Stimulated activated CD8-positive, alpha-beta memory T cell treated with anti-CD3 and anti-CD28 coated beads, Interleukin-7, amount 100 ng/mL, for 4 hours (primary cell): ENCODE results near the gene STXBP5L.
"Not testable (repeated sequence)": the region's sequence is repeated elsewhere in the genome, so short reads cannot be mapped to it uniquely, and the experiment has no call there.

Source experiments
- DNase-seq, 2 donors: peaks; one replicate each; pipeline ENCODE4 v3.0.0-alpha.2; 2020; ENCODE audit warnings: low read depth in 2 of 2

Gene STXBP5L

DNA sequence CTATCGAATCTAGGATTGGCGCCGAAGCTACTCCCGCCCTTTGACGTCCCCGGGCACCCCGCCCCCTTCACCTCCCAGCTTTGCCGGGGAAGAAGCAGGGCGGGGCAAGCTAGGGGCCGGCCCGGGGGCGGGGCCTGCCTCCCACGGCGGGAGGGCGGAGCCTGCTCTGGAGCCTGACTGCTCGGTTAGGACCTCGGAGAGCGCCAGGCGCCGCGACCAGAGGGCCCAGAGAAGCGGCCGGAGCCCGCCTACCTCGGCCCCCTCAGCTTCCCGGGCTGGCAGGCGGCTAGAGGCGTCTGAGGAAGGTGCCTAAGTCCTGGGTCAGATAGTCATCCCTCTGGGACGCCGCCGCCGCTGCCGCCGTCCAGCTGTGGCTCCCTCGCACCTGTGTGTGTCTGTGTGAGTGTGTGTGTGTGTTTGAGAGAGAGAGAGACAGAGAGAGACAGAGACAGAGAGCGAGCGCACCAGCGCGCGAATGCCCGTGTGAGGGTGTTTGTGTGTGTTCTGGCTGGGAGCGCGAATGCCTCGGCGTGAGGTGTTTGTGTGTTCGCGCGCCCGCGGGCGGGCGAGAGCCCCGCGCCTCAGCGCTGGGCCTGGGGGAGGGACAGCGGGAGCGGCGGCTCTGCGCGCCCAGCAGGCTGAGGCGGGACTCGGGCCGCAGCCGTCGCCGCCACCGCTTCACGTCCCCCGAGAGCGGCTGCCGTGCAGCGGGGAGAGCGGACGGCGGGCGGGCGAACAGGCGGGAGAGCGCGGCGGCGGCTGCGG is at the start of gene STXBP5L:
Gene STXBP5L, plus strand, starts transcription at position 176 of the 765 bp plus-strand sequence. CDS start 1,374 bp downstream, outside the sequence.
- DNase-seq, result peak in 1 of 2 donors; percentile 2

DNA sequence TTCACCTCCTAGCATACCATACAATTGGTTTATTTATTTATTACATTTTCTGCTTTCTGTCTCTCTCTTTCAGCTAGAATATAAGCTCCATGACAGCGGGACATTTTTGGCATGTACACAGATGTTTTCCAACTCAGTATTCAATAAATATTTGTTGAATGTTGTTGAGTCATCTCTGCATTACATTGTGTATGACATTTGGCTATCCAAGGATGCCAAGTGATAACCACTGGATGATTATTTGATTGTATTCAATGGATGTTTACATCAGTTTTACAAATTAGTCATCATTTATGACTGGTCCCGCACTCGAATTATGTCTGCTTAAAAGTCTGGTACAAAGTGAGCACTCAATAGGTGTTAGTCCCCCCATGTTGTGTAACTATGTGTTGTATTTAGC is 49.5 kb upstream of the STXBP5L start:
- no peak for DNase-seq

DNA sequence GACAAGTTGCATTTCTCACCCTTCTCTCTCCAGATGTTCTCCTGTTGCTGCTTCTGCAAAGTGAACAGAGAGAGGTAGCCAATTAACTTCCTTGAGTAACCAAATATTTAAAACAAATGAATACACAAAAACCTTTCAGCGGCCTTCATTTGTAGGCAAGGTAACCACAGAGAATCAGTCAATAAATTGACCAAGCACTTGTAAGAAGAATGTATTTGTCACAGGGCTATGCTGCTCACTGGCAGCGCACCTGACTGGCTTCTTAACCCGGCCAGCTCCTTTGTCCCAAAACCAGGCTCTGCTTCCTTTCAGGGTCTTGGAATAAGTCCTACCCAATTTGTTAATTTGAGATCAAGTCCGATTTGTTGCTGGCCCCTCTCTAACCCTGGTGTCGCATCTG is 43.5 kb upstream of the STXBP5L start:
- no peak for DNase-seq

DNA sequence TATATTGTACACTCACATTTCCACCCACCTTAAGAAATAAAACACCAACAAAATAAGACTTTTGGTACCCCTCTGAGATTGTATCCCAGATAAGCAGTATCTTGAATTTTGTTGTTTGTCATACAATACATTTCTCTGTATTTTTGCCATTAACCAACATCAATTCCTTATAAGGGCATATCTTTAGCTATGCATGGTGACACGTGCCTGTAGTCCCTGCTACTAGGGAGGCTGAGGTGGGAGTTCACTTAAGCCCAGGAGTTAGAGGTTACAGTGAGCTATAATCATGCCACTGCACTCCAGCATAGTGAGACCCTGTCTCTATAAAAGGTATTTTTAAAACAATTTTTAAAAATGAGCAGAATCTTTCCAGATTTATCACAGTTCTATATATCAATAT is 32.5 kb upstream of the STXBP5L start:
- DNase-seq, result no peak

DNA sequence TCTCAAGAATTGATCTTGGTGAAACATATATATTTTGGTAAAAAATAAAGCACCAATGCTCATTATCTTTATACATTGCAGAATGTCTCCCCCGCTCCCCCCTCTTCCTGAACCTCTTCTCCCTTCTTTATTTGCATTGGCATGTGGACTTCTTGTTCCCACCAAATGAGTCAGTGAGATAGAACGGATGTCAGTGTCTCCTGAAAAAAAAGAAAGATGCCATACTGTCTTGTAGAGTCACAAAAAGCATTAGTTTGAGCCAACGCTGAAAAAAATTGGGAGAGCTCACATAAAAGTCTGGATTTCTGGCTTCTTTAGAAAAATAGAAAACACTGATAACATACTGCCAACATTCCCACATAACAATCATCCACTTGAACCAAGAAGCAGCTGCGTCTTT is 32.0 kb upstream of the STXBP5L start:
- no peak for DNase-seq

DNA sequence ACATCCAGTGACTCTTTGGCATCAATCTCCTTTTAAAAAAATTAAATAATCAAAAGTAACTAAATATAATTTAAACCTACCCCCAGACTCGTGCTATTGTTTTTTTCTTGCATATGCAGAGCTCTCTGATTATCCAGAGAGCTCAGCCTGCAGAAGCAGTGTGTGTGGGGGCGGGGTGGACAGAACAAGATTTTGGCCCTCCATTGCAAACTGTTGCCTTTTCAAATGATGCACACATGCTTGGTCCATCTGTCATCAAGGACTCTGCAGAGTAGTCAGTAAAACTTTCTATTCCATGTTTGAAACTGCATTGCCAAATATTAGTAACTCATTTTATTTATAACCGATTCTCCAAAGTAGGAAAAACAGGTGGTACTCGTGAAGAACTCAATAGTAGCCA is 28.6 kb upstream of the STXBP5L start:
- no peak for DNase-seq

DNA sequence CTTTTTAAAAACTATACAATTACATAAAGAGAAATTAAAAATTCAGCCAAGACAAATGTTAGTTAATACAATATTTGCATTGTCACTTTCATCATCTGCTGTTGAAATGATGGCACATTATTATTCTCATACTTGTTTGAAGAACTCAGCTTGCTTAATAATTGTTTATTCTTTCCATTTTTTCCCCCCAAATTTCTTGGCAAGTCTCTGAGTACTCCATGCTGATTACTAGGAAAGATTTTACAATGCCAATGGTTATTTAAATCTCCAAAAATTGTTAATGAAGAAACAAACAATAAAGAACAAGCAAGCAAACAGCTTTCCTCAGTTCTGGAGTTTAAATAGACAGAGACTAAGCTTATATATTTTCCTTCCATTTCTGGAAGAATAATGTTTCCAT is 15.1 kb upstream of the STXBP5L start:
- no peak for DNase-seq

DNA sequence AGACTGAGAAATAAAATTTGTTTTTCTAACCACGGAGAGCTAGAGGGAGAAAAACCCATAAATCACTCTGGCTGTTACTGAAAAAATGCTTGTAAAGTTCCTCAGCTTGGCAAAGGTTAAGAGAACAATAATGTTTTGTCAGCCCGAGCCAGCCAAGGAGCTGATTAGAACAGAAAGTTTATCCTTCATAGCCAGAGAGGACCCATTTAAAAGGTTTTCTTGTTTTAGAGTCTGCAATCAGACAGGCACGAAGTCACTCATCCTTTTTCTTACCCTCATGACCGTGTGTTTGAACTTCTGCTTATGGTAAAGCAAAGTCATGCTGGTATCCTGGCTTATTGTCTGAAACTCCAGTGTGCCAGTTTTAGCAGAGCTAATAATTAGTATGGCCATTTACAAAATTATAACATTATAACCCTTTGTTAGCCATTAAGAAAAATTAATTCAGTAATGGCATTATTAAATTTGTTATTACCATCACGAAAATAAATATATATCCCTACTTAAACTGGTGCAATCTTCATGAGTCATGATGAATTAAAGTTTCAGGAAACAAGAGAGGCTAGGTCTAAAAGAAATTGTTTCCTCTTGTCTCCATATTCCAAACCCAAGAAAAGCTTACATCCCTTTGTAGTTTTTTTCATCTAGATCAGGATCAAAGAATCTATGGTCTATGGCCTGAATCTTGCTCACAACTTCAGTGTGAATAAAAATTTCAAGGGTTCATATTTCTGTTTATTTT is 13.5 kb upstream of the STXBP5L start:
- DNase-seq, result no peak

DNA sequence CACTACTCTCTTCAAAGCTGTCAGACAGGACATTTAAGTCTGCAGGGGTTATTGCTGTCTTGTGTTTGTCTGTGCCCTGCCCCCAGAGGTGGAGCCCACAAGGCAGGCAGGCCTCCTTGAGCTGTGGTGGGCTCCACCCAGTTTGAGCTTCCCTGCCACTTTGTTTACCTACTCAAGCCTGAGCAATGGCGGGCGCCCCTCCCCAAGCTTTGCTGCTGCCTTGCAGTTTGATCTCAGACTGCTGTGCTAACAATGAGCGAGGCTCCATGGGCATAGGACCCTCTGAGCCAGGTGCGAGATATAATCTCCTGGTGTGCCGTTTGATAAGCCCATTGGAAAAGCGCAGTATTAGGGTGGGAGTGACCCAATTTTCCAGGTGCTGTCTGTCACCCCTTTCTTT is 6.3 kb upstream of the STXBP5L start:
- DNase-seq, result not testable (repeated sequence)

DNA sequence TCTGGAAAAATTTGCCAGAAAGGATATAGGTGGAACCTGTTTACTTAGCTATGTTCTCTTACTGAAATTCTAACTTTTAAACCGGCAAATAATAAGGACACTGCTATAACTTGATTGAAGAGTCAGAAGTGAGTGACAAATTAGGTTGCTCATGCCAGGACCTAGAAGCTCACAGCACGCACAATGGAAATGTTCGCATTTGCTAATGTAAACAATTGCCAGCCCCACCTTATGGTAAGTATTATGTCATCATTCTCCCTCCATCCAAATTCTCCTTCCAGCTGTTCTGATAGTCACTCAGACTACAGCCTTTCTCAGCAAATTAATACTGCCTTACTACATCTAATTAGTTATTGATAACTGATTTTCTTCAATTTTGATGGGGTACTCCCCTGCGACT is 4.8 kb upstream of the STXBP5L start:
- no peak for DNase-seq

DNA sequence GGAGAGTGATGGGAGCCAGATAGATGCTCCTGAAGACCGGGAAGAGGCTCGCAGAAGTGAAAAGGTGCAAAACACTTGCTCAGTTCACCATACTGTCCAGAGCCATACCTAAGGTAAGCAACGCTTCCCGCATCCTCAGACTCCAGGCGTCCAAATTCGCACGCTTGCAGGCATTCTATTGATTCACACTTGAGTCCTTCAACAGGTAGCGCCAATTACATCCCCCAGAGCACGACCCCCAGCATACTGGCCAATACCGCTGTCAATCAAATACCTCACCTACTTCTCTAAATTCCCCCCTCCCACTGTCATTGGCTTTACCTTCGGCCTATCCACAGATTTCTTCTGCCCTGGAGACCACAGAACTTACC is 361 bp upstream of the STXBP5L start:
- no peak for DNase-seq

DNA sequence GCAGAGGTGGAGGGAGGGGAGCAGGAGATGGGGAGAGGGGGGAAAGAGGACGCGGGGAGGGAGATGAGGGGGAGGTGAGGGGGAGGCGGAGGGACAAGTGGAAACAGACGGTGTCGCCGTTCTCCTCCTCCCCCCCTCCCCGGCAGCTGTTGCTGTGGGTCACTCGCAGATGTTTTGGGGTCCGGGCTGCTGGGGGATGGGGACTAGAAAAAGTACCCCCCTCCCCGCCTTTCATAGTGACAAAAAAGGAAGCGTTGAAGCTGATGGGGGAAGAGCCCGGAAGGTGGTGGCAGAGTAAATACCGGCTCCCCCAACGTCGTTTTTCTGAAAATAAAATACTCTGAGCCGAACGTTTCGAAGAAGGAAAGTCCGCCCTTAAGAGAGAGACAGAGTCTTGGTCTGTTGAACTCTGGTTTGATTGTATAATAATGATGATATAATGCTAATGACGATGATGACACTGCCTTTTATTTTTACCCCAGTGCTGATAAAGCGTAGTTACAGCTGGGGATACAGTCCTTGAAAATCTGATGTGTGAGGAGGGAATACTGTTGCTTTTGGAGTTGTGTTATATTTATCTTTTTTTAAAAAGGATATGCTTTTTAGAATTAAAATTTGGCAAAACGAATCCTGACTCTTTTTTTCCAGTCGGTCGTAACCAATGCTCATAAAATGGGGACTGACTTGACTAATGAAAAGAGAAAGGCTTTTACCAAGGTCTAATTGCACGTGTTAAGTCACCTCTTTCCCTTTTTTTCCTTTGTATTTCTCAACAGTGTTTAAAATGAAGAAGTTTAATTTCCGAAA is 993 bp downstream of the STXBP5L start:
- DNase-seq, result no peak

DNA sequence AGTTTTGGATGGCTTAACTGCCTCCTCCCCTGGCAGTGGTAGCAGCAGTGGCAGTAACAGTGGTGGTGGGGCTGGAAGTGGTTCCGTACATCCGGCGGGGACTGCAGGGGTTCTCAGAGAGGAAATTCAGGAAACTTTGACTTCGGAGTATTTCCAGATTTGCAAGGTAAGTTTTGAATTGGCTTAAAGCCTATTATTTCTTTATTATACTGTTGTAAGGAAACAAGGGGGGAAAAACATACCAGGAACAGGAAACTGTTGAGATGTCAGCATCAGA is 1.5 kb downstream of the STXBP5L start:
- no peak for DNase-seq

DNA sequence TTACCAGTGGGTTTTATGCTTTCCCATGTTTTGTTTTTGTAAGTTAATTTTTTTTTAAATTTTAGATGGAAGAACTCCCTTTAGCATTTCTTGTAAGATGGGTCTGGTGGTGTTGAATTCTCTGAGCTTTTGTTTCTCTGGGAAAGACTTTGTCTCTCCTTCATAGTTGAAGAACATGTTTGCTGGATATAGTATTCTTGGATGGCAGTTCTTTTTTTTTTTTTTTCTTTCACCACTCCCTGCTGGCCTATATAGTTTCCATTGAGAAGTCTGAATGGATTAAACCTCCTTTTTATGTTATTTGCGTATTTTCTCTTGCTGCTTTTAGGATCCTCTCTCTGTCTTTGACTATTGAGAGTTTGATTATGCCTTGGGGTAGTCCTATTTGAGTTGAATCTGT is 18.1 kb downstream of the STXBP5L start:
- no peak for DNase-seq

DNA sequence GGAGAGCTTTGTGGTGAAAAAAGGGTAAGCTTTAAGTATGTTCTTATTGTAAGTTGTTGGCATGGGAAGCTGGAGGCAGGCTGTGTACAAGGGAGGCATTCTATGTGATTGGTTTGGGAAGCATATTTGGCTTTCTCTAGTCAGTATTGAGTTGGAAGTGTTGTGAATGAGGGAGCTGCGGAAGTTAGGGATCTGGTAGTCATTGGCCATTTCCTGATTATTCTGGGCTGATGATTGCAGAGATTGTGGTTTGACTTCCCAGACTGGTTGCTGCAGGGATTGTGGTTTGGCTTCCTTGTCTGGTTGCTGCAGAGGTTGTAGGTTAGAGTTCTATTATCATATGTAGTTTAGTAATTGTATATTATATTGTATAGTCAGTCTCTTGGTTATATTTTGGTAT is 21.0 kb downstream of the STXBP5L start:
- no peak for DNase-seq

DNA sequence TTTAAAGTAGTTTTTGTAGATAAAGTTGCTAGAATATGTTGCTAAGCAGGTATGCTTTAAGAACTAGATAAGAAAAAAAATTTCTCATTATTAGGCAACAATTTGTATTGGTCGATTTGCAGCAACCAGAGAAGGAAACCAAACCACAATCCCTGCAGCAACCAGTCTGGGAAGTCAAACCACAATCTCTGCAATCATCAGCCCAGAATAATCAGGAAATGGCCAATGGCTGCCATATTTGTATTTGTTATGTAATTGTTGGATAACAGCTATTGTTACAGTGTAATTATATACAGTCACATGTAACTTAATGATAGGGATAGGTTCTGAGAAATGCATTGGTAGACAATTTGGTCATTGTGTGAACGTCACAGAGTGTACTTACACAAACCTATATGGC is 23.6 kb downstream of the STXBP5L start:
- DNase-seq, result no peak

DNA sequence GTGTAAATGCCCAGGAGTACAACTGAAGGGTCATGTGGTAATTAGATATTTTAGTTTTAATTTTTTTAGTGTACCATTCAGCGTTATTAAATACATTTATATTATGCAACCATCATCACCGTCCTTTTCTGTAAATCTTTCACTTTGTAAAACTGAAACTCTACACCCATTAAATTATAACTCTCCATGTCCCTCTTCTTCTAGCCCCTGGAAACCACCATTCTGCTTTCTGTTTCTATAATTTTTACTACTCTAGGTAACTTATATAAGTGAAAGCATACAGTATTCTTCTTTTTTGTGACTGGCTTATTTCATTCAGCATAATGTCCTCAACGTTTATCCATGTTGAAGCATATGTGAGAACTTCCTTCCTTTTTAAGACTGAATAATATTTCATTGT is 48.1 kb downstream of the STXBP5L start:
- DNase-seq, result no peak

DNA sequence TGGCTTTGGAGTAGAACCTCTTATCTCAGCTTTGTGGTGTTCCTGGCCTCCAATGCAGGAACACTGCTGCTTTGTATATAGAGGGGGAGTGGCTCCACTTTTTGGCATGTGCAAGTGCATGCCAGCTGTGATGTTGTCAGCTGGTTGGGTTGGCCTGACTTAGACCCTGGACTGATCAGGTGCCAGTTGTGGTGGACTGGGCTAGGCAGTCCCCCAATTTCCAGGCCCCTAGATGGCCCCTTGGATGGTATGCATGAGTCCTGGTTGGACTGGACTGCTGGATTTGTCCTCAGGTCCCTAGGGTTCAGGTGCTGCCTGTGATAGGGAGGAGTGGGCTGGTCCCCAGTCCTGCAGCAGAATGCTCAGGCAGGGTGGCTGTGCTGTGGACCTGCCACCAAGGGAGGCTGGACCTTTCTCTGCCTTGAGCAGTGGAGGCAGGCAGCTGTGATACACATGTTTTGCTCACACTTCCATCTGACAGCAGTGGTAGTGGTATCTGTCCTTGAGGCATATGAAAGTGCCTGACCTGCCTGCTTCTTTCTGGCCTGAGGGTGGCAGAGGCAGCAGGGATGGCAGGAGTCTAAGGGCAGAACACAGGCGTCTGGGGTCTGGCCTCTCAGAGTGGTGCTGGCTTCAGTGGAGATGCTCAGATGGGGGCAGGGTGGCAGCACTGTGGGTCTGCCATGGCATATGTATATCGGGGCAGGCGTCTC is 74.8 kb downstream of the STXBP5L start:
- no peak for DNase-seq

DNA sequence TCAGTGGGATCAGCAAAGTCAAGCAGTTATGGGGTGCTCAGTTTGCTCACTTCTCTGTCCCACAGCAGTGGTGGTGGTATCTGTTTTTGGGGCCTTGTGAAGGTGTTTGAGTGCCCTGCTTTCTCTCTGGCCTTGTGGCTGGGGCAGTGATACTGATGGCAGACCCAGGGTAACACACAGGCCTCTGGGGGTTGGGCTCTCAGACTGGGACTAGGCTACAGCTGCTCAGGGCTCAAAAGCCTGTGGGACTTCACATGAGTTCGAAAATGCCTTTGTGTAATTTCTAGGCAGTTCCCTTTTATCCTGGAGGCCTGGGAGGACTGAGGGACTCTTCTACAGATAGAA is 75.3 kb downstream of the STXBP5L start:
- no peak for DNase-seq

DNA sequence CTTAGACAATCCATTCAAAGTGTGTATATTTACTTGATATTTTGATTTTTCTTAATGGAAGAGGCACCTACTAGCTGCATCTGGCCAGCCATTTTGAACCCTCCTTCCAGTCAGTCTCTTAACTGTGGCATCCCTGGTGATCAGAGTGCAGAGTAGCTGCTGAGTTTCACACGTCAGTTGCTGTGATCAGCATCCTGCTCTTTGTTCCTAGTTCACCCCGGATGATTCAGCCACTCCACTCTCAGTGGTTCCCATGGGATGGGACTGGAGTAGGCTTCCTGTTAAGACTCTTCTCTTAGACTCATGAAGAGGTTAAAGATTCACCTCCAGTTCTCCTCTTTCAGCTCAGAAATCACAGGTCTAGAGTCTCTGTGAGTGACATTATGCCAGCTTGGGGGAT is 75.8 kb downstream of the STXBP5L start:
- DNase-seq, result no peak

DNA sequence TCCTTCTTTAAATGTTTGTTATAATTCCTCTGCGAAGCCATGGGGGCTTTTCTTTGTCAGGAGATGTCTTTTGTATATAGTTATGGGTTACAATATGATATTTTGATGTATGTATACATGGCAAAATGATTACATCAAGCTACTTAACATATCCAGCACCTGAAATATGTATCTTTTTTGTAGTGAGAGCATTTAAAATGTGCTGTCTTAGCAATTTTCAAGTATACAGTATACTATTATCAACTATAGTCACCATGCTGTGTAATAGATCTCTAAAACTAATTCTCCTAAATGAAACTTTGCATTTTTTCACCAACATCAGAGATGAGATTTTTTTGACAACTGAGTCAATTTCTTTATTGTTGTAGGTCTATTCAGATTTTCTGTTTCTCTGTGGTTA is 77.2 kb downstream of the STXBP5L start:
- DNase-seq, result no peak

DNA sequence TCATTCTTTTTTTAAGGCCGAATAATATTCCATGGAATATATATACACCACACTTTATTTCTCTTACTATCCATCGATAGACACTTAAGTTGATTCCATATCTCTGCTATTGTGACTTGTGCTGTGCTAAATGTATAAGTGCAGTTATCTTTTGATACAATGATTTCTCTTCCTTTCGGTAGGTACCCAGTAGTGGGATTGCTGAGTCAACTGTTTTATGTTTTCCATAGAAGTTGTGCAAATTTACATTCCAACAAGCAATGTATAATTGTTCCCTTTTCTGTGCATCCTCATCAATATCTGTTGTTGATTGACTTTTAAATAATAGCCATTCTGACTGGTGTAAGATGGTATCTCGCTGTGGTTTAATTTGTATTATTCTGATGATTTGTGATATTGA is 81.0 kb downstream of the STXBP5L start:
- no peak for DNase-seq
